Astrocyte (in vitro differentiated cells and primary cell): Measurements from ENCODE around the gene CNGA3. TPM values are rescaled to one million over a fixed set of nuclear protein-coding genes. Genes with fewer than 3 reads are reported as not detected.
"Not testable (repeated sequence)": the region's sequence is repeated elsewhere in the genome, so short reads cannot be mapped to it uniquely, and the experiment has no call there.

Experiments
- DNase-seq: peaks from one replicate; pipeline ENCODE4 v3.0.0-alpha.2; 2010; ENCODE audit warnings: low read depth
- FAIRE-seq: peaks from 2 replicates; lab custom pipeline; 2011; peaks lifted over from hg19 to GRCh38; lab: Jason Lieb, UNC
- H2AFZ ChIP-seq: 2 replicates; pipeline ENCODE4 v1.6.0; 2012; ENCODE audit warnings: low read depth, low read length, inconsistent platforms
- H3K27ac ChIP-seq: 2 replicates; pipeline ENCODE4 v1.5.1; 2011; ENCODE audit warnings: low read depth, low read length, inconsistent platforms
- H3K27me3 ChIP-seq: 2 replicates; pipeline ENCODE4 v1.6.0; 2011; ENCODE audit warnings: low read length, inconsistent platforms; ENCODE audit not compliant: insufficient read depth
- H3K36me3 ChIP-seq: 2 replicates; pipeline ENCODE4 v1.5.1; 2011; ENCODE audit warnings: low read length, inconsistent platforms; ENCODE audit not compliant: insufficient read depth
- H3K4me1 ChIP-seq: 2 replicates; pipeline ENCODE4 v1.5.1; 2011; ENCODE audit warnings: low read length, inconsistent platforms; ENCODE audit not compliant: insufficient read depth
- H3K4me2 ChIP-seq: 2 replicates; pipeline ENCODE4 v1.6.0; 2012; ENCODE audit warnings: low read length, inconsistent platforms
- H3K4me3 ChIP-seq: 2 replicates; pipeline ENCODE4 v1.5.1; 2011; ENCODE audit warnings: low read depth, mild to moderate bottlenecking, low read length, inconsistent platforms; ENCODE audit not compliant: insufficient read depth
- H3K79me2 ChIP-seq: 2 replicates; pipeline ENCODE4 v1.6.0; 2012; ENCODE audit warnings: mild to moderate bottlenecking, low read length, inconsistent platforms; ENCODE audit not compliant: insufficient read depth
- H3K9ac ChIP-seq: 2 replicates; pipeline ENCODE4 v1.6.0; 2012; ENCODE audit warnings: mild to moderate bottlenecking, low read length, inconsistent platforms
- H3K9me3 ChIP-seq: 2 replicates; pipeline ENCODE4 v1.5.1; 2012; ENCODE audit warnings: low read depth, mild to moderate bottlenecking, low read length, inconsistent platforms; ENCODE audit not compliant: insufficient read depth
- H4K20me1 ChIP-seq: 2 replicates; pipeline ENCODE4 v1.6.0; 2012; ENCODE audit warnings: low read length, inconsistent platforms; ENCODE audit not compliant: insufficient read depth
- H3K27ac Mint-ChIP-seq: one replicate; pipeline ENCODE4 v1.8.0; 2021; ENCODE audit warnings: mild to moderate bottlenecking, mixed read lengths; ENCODE audit not compliant: unreplicated experiment
- H3K27me3 Mint-ChIP-seq: one replicate; pipeline ENCODE4 v1.8.0; 2021; ENCODE audit warnings: low read depth, mixed read lengths; ENCODE audit not compliant: unreplicated experiment
- H3K36me3 Mint-ChIP-seq: one replicate; pipeline ENCODE4 v1.8.0; 2021; ENCODE audit warnings: low read depth, mixed read lengths; ENCODE audit not compliant: unreplicated experiment
- H3K4me1 Mint-ChIP-seq: one replicate; pipeline ENCODE4 v1.8.0; 2021; ENCODE audit warnings: low read depth, mixed read lengths; ENCODE audit not compliant: unreplicated experiment
- H3K4me3 Mint-ChIP-seq: one replicate; pipeline ENCODE4 v1.8.0; 2021; ENCODE audit warnings: mild to moderate bottlenecking, moderate library complexity, mixed read lengths; ENCODE audit not compliant: unreplicated experiment
- H3K9me3 Mint-ChIP-seq: one replicate; pipeline ENCODE4 v1.8.0; 2021; ENCODE audit warnings: mild to moderate bottlenecking, mixed read lengths; ENCODE audit not compliant: unreplicated experiment
- EZH2 ChIP-seq: IDR thresholded peaks from 2 replicates; pipeline ENCODE4 v1.6.1; 2012; ENCODE audit warnings: mild to moderate bottlenecking, low read length, inconsistent platforms; ENCODE audit not compliant: insufficient read depth
- total RNA-seq: library from RNA; stranded (reverse); gene quantifications from 2 replicates; pipeline ENCODE4 v1.2.1, GENCODE V29; 2021
- TF ChIP-seq, protein P1 (sequence below): IDR thresholded peaks from 2 replicates; pipeline ENCODE4 v1.5.1; 2011; ENCODE audit warnings: low read depth, mild to moderate bottlenecking, inconsistent platforms, low read length, moderate library complexity; ENCODE audit not compliant: insufficient read depth

The CNGA3 gene
- total RNA-seq, 1 donor from 2014 or later: not detected

DNA sequence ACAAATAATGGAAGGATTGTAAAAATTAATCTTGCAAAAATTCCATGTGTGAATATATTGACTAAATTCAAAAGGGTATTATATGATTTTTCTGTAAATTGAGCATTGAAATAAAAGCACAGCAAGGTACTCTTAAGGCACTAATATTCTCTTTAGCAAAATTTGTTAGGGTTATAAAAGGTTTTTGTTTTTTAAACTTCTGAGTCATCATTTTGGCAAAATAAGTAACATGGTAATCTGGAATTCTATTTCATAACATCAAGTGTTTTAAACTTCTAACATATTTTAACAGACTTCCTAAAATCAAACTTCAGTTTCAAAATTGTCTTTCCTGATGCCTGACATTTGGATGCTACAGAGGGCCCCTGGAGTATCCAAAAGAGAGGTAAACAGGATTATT is 85.9 kb downstream of the CNGA3 start:
- Mint-ChIP-seq H3K27ac (no peak overlapping the region), H3K4me3 (no peak overlapping the region), H3K4me1 (no peaks in the 10 kb centered on the region), H3K9me3 (peaks cover 21% of the 10 kb centered on the region), H3K27me3 (no peaks in the 10 kb centered on the region), H3K36me3 (peaks cover 2% of the 10 kb centered on the region)
- FAIRE-seq (no peak), DNase-seq (no peak)
- Histone ChIP-seq H3K36me3 (no peaks in the 10 kb centered on the region), H3K79me2 (no peaks in the 10 kb centered on the region), H3K4me1 (no peaks in the 10 kb centered on the region), H2AFZ (no peak overlapping the region), H3K9ac (no peak overlapping the region), H3K27ac (no peak overlapping the region), H3K9me3 (peaks cover 4% of the 10 kb centered on the region), H3K4me2 (no peak overlapping the region), H3K27me3 (no peaks in the 10 kb centered on the region), H3K4me3 (no peak overlapping the region), H4K20me1 (no peaks in the 10 kb centered on the region)
- no peak for TF ChIP-seq EZH2
- TF ChIP-seq, protein P1, sequence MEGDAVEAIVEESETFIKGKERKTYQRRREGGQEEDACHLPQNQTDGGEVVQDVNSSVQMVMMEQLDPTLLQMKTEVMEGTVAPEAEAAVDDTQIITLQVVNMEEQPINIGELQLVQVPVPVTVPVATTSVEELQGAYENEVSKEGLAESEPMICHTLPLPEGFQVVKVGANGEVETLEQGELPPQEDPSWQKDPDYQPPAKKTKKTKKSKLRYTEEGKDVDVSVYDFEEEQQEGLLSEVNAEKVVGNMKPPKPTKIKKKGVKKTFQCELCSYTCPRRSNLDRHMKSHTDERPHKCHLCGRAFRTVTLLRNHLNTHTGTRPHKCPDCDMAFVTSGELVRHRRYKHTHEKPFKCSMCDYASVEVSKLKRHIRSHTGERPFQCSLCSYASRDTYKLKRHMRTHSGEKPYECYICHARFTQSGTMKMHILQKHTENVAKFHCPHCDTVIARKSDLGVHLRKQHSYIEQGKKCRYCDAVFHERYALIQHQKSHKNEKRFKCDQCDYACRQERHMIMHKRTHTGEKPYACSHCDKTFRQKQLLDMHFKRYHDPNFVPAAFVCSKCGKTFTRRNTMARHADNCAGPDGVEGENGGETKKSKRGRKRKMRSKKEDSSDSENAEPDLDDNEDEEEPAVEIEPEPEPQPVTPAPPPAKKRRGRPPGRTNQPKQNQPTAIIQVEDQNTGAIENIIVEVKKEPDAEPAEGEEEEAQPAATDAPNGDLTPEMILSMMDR: no peak

DNA sequence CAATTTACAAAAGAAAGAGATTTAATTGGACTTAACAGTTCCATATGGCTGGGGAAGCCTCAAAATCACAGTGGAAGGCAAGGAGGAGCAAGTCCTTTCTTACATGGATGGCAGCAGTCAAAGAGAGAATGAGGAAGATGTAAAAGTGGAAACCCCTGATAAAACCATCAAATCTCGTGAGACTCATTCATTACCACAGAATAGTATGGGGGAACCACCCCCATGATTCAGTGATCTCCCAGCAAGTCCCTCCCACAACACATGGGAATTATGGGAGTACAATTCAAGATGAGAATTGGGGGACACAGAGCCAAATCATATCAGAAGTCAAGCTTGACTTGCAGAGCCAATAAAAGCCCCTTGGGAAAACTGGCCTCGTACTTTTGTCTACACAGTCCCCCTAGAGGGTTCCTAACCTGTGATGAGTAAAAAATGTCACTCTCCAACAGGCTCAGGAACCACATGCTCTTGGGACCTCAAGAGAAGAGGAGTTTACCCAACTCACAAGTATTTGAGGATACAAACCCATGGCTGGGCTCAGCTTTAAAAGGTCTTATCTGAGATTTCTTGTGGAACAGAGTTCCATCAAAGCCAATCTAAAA is 87.2 kb downstream of the CNGA3 start:
- H3K9me3 ChIP-seq: peaks cover 4% of the 10 kb centered on the region
- H3K79me2 ChIP-seq: no peaks in the 10 kb centered on the region
- no peak overlapping the region for H3K27ac ChIP-seq
- no peaks in the 10 kb centered on the region for H3K4me1 ChIP-seq
- no peaks in the 10 kb centered on the region for H3K27me3 Mint-ChIP-seq
- DNase-seq: no peak
- no peak overlapping the region for H3K4me3 Mint-ChIP-seq
- no peaks in the 10 kb centered on the region for H4K20me1 ChIP-seq
- no peak overlapping the region for H3K9ac ChIP-seq
- no peaks in the 10 kb centered on the region for H3K4me1 Mint-ChIP-seq
- no peak overlapping the region for H3K4me3 ChIP-seq
- H3K36me3 Mint-ChIP-seq: peaks cover 2% of the 10 kb centered on the region
- peaks cover 21% of the 10 kb centered on the region for H3K9me3 Mint-ChIP-seq
- H3K4me2 ChIP-seq: no peak overlapping the region
- no peak overlapping the region for H3K27ac Mint-ChIP-seq
- no peaks in the 10 kb centered on the region for H3K36me3 ChIP-seq
- FAIRE-seq: no peak
- no peak overlapping the region for H2AFZ ChIP-seq
- no peaks in the 10 kb centered on the region for H3K27me3 ChIP-seq
- TF ChIP-seq EZH2: no peak
- TF ChIP-seq, protein P1: no peak

DNA sequence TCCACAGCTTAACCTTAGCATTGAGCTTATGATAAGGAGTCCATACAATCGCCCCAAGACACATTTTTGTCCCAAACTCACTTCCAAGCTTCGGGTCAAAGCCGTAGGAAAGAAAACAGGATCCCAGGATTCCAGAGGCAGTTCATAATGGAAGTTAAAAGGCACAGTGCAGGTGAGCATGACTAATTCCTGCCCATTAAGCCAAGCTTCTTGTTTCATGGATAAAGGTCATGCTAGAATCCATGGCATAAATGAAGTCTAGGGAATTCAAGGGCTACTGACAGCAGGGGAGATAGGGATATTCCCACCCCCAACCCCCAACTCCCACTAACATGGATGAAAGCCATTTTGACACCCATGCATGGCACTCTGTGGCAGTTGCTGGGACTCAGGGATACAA is 88.2 kb downstream of the CNGA3 start:
- Histone ChIP-seq H3K27me3 (peaks cover 3% of the 10 kb centered on the region), H3K79me2 (no peaks in the 10 kb centered on the region), H3K9me3 (peaks cover 4% of the 10 kb centered on the region), H3K27ac (no peak overlapping the region), H3K9ac (no peak overlapping the region), H2AFZ (no peak overlapping the region), H3K4me3 (no peak overlapping the region), H4K20me1 (no peaks in the 10 kb centered on the region), H3K4me1 (no peaks in the 10 kb centered on the region), H3K36me3 (no peaks in the 10 kb centered on the region), H3K4me2 (no peak overlapping the region)
- no peaks in the 10 kb centered on the region for H3K4me1 Mint-ChIP-seq
- DNase-seq (no peak), FAIRE-seq (no peak)
- H3K9me3 Mint-ChIP-seq: peaks cover 23% of the 10 kb centered on the region
- H3K27ac Mint-ChIP-seq: no peak overlapping the region
- no peaks in the 10 kb centered on the region for H3K27me3 Mint-ChIP-seq
- TF ChIP-seq, protein P1: no peak
- no peak for TF ChIP-seq EZH2
- H3K4me3 Mint-ChIP-seq: no peak overlapping the region
- peaks cover 2% of the 10 kb centered on the region for H3K36me3 Mint-ChIP-seq

DNA sequence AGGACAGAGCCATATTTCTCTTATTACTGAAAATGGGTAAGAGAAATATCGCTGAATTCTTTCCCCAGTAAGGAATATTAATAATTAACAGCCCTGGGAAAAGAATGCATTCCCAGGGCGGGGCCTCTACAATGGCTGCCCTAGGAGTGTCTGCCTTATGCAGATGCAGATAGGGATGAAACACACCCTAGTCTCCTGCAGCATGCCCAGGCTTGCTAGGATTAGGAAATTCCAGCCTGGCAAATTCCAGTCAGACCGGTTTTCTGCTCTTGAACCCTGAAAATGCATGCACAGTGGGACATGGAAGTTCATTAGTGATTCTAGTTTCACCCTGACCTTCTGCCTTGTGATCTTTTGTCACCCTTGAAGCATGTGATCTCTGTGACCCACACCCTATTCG is 89.4 kb downstream of the CNGA3 start:
- H3K4me1 Mint-ChIP-seq, H3K4me1 ChIP-seq, H4K20me1 ChIP-seq, H3K9ac ChIP-seq, H3K79me2 ChIP-seq, H3K27ac Mint-ChIP-seq, H3K27me3 Mint-ChIP-seq, H3K4me3 Mint-ChIP-seq, H3K27me3 ChIP-seq, DNase-seq, H3K36me3 Mint-ChIP-seq, H3K4me2 ChIP-seq, FAIRE-seq, H3K36me3 ChIP-seq, H3K27ac ChIP-seq, H3K4me3 ChIP-seq, H2AFZ ChIP-seq, H3K9me3 ChIP-seq: not testable (repeated sequence)
- H3K9me3 Mint-ChIP-seq: peaks cover 25% of the 10 kb centered on the region
